WTC11 (cell line): ENCODE measurements around the gene PLA2G4A. TPM values are rescaled to one million over a fixed set of nuclear protein-coding genes. Genes with fewer than 3 reads are reported as not detected.

Source experiments
- ATAC-seq: fragments of 200-7000 bp; cut with Tn5 transposase; 2 replicates; pipeline ENCODE4 v1.10.0; 2021; ENCODE audit warnings: mild to moderate bottlenecking, moderate library complexity
- CTCF ChIA-PET: fragments of 300-600 bp; sonication (Branson Sonifier 250); formaldehyde crosslinking; loops from one replicate; lab custom pipeline; 2021; ENCODE audit warnings: antibody characterized with exemption; lab: Charles Lee
- POLR2A ChIA-PET: fragments of 350-600 bp; sonication (Branson Sonifier 250); formaldehyde crosslinking; loops from one replicate; lab custom pipeline; 2021; ENCODE audit warnings: antibody characterized with exemption; lab: Charles Lee
- DNase-seq: peaks from one replicate; pipeline ENCODE4 v3.0.0; 2021; ENCODE audit warnings: low spot score
- H3K27ac Mint-ChIP-seq: 2 replicates; pipeline ENCODE4 v1.8.0; 2021; ENCODE audit warnings: mixed read lengths
- H3K27me3 Mint-ChIP-seq: 2 replicates; pipeline ENCODE4 v1.8.0; 2021; ENCODE audit warnings: low read depth, mild to moderate bottlenecking, moderate library complexity, mixed read lengths
- H3K36me3 Mint-ChIP-seq: 2 replicates; pipeline ENCODE4 v1.8.0; 2021; ENCODE audit warnings: mixed read lengths
- H3K4me1 Mint-ChIP-seq: 2 replicates; pipeline ENCODE4 v1.8.0; 2022; ENCODE audit warnings: mixed read lengths
- H3K4me3 Mint-ChIP-seq: 2 replicates; pipeline ENCODE4 v1.8.0; 2021; ENCODE audit warnings: mild to moderate bottlenecking, moderate library complexity, mixed read lengths
- H3K9me3 Mint-ChIP-seq: 2 replicates; pipeline ENCODE4 v1.8.0; 2021; ENCODE audit warnings: mixed read lengths
- AFF4 ChIP-seq: sonication (generic); formaldehyde crosslinking; IDR thresholded peaks from 2 replicates; pipeline ENCODE4 v1.8.1; 2023; ENCODE audit warnings: mild to moderate bottlenecking, missing genetic modification reagents, borderline replicate concordance
- CREB1 ChIP-seq: sonication (generic); formaldehyde crosslinking; IDR thresholded peaks from 2 replicates; pipeline ENCODE4 v1.8.0; 2023; ENCODE audit warnings: mild to moderate bottlenecking, missing genetic modification reagents
- CREM ChIP-seq: sonication (generic); formaldehyde crosslinking; IDR thresholded peaks from 2 replicates; pipeline ENCODE4 v1.8.1; 2022; ENCODE audit warnings: mild to moderate bottlenecking, missing genetic modification reagents, moderate library complexity
- ELF4 ChIP-seq: sonication (generic); formaldehyde crosslinking; IDR thresholded peaks from 2 replicates; pipeline ENCODE4 v1.8.1; 2022; ENCODE audit warnings: low read depth, mild to moderate bottlenecking, moderate library complexity, missing genetic modification reagents
- ESRRA ChIP-seq: sonication (generic); formaldehyde crosslinking; IDR thresholded peaks from 2 replicates; pipeline ENCODE4 v1.8.1; 2022; ENCODE audit warnings: mild to moderate bottlenecking, missing genetic modification reagents, borderline replicate concordance
- FOXP4 ChIP-seq: sonication (generic); formaldehyde crosslinking; IDR thresholded peaks from 2 replicates; pipeline ENCODE4 v1.8.0; 2022; ENCODE audit warnings: mild to moderate bottlenecking, missing genetic modification reagents
- GABPB1 ChIP-seq: sonication (generic); formaldehyde crosslinking; IDR thresholded peaks from 2 replicates; pipeline ENCODE4 v1.8.1; 2023; ENCODE audit warnings: mild to moderate bottlenecking, missing genetic modification reagents
- GRHL2 ChIP-seq: fragments of 250-450 bp; sonication (Bioruptor Pico); IDR thresholded peaks from 2 replicates; pipeline ENCODE4 v1.8.0; 2022; ENCODE audit warnings: mild to moderate bottlenecking, moderate library complexity; ENCODE audit not compliant: insufficient replicate concordance, severe bottlenecking
- HMGA2 ChIP-seq: fragments of 250-450 bp; sonication (Bioruptor Pico); IDR thresholded peaks from 2 replicates; pipeline ENCODE4 v1.4.0; 2021; ENCODE audit warnings: mild to moderate bottlenecking, moderate library complexity
- IRF2 ChIP-seq: sonication (generic); formaldehyde crosslinking; IDR thresholded peaks from 2 replicates; pipeline ENCODE4 v1.8.0; 2022; ENCODE audit warnings: low read depth, missing genetic modification reagents, borderline replicate concordance
- NR2C2 ChIP-seq: sonication (generic); formaldehyde crosslinking; IDR thresholded peaks from 2 replicates; pipeline ENCODE4 v1.8.0; 2022; ENCODE audit warnings: mild to moderate bottlenecking, missing genetic modification reagents
- RELA ChIP-seq: sonication (generic); formaldehyde crosslinking; IDR thresholded peaks from 2 replicates; pipeline ENCODE4 v1.8.1; 2022; ENCODE audit warnings: missing genetic modification reagents, mild to moderate bottlenecking, borderline replicate concordance
- RORB ChIP-seq: fragments of 250-450 bp; sonication (Bioruptor Pico); IDR thresholded peaks from 2 replicates; pipeline ENCODE4 v1.9.0; 2021; ENCODE audit warnings: mild to moderate bottlenecking
- TCF7 ChIP-seq: sonication (generic); formaldehyde crosslinking; IDR thresholded peaks from 2 replicates; pipeline ENCODE4 v1.8.0; 2022; ENCODE audit warnings: mild to moderate bottlenecking, low read depth, missing genetic modification reagents, moderate library complexity
- ZBTB43 ChIP-seq: sonication (generic); formaldehyde crosslinking; IDR thresholded peaks from 2 replicates; pipeline ENCODE4 v1.8.1; 2023; ENCODE audit warnings: mild to moderate bottlenecking, missing genetic modification reagents
- ZNF121 ChIP-seq: sonication (generic); formaldehyde crosslinking; IDR thresholded peaks from 2 replicates; pipeline ENCODE4 v1.8.0; 2023; ENCODE audit warnings: missing genetic modification reagents
- ZNF138 ChIP-seq: sonication (generic); formaldehyde crosslinking; conservative IDR thresholded peaks from 2 replicates; pipeline ENCODE4 v1.8.1; 2022; ENCODE audit warnings: mild to moderate bottlenecking, moderate library complexity, missing genetic modification reagents
- ZNF416 ChIP-seq: fragments of 250-450 bp; sonication (Bioruptor Pico); IDR thresholded peaks from 2 replicates; pipeline ENCODE4 v1.9.0; 2021; ENCODE audit warnings: mild to moderate bottlenecking, inconsistent platforms
- total RNA-seq: library from RNA; stranded (reverse); gene quantifications from 3 replicates; pipeline ENCODE4 v1.2.3, GENCODE V29; 2021
- TF ChIP-seq, protein P1 (sequence below): sonication (generic); formaldehyde crosslinking; IDR thresholded peaks from 2 replicates; pipeline ENCODE4 v1.8.1; 2022; ENCODE audit warnings: missing genetic modification reagents, borderline replicate concordance

PLA2G4A gene
- total RNA-seq, 1 experiment from 2014 or later: 1.3 TPM

GRCh38 chr1:186831168-186831567 is 2.4 kb downstream of the PLA2G4A start:
- no peak overlapping the region for H3K27ac Mint-ChIP-seq
- no peaks in the 10 kb centered on the region for H3K9me3 Mint-ChIP-seq
- H3K4me1 Mint-ChIP-seq: peaks cover 12% of the 10 kb centered on the region
- no peaks in the 10 kb centered on the region for H3K36me3 Mint-ChIP-seq
- H3K4me3 Mint-ChIP-seq: no peak overlapping the region
- no peak for ATAC-seq
- ChIA-PET POLR2A (no interaction called here), CTCF (no interaction called here)
- DNase-seq: no peak
- no peak for TF ChIP-seq CREB1 (CRISPR knock-in tag)
- no peak for TF ChIP-seq ESRRA (CRISPR knock-in tag)
- TF ChIP-seq IRF2 (CRISPR knock-in tag): no peak
- TF ChIP-seq GRHL2 (CRISPR knock-in tag): no peak
- TF ChIP-seq ZNF138 (CRISPR knock-in tag): no peak
- TF ChIP-seq AFF4 (CRISPR knock-in tag): no peak
- no peak for TF ChIP-seq HMGA2 (CRISPR knock-in tag)
- no peak for TF ChIP-seq FOXP4
- TF ChIP-seq, protein P1, sequence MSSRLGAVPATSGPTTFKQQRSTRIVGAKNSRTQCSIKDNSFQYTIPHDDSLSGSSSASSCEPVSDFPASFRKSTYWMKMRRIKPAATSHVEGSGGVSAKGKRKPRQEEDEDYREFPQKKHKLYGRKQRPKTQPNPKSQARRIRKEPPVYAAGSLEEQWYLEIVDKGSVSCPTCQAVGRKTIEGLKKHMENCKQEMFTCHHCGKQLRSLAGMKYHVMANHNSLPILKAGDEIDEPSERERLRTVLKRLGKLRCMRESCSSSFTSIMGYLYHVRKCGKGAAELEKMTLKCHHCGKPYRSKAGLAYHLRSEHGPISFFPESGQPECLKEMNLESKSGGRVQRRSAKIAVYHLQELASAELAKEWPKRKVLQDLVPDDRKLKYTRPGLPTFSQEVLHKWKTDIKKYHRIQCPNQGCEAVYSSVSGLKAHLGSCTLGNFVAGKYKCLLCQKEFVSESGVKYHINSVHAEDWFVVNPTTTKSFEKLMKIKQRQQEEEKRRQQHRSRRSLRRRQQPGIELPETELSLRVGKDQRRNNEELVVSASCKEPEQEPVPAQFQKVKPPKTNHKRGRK (CRISPR knock-in tag): no peak
- H3K27me3 Mint-ChIP-seq: peaks cover 10% of the 10 kb centered on the region; the same call in 1 of the 2 replicates

GRCh38 chr1:186834399-186834958 is 5.7 kb downstream of the PLA2G4A start:
- ATAC-seq (no peak), DNase-seq (no peak)
- TF ChIP-seq ZBTB43 (CRISPR knock-in tag) (no peak), ELF4 (CRISPR knock-in tag) (no peak), TCF7 (CRISPR knock-in tag) (no peak)
- Mint-ChIP-seq H3K4me1 (peaks cover 4% of the 10 kb centered on the region), H3K27ac (no peak overlapping the region), H3K4me3 (no peak overlapping the region), H3K36me3 (no peaks in the 10 kb centered on the region), H3K27me3 (peaks cover 7% of the 10 kb centered on the region; the same call in 1 of the 2 replicates), H3K9me3 (no peaks in the 10 kb centered on the region)
- POLR2A ChIA-PET: no interaction called here
- CTCF ChIA-PET: no interaction called here

- H3K36me3 Mint-ChIP-seq: no peaks in the 10 kb centered on the region
- TF ChIP-seq TCF7 (CRISPR knock-in tag) (no peak), RORB (CRISPR knock-in tag) (no peak), ZNF121 (CRISPR knock-in tag) (no peak), RELA (no peak), ESRRA (CRISPR knock-in tag) (no peak), CREM (CRISPR knock-in tag) (no peak), GABPB1 (CRISPR knock-in tag) (no peak), ZBTB43 (CRISPR knock-in tag) (no peak), IRF2 (CRISPR knock-in tag) (no peak), NR2C2 (CRISPR knock-in tag) (no peak), ZNF416 (CRISPR knock-in tag) (no peak), CREB1 (CRISPR knock-in tag) (no peak)
- TF ChIP-seq, all 79 proteins: peak for 0
- Mint-ChIP-seq H3K27me3 (no peaks in the 10 kb centered on the region; the same call in 1 of the 2 replicates), H3K27ac (no peak overlapping the region), H3K9me3 (no peaks in the 10 kb centered on the region), H3K4me3 (no peak overlapping the region), H3K4me1 (no peaks in the 10 kb centered on the region)
- CTCF ChIA-PET: no interaction called here
- POLR2A ChIA-PET: no interaction called here
- ATAC-seq (no peak), DNase-seq (no peak)
Observed at GRCh38 chr1:186835448-186835847, 6.7 kb downstream of the PLA2G4A start.
